UCSD-AML1 (cell line): ENCODE results near the gene RNU6-8.

Source experiments
- DNase-seq: peaks from one replicate; lab custom pipeline; 2025; ENCODE audit not compliant: unreplicated experiment; lab: John Stamatoyannopoulos, UW

Gene RNU6-8

GRCh38 chr14:32205554-32205953, 2.5 kb upstream of the RNU6-8 start:
- DNase-seq = no peak

GRCh38 chr14:32203928-32204357, 874 bp upstream of the RNU6-8 start:
- peak; percentile 9 for DNase-seq

GRCh38 chr14:32202491-32202997, 525 bp downstream of the RNU6-8 start:
- no peak for DNase-seq

- DNase-seq = peak; percentile 25
Measured at GRCh38 chr14:32201816-32202490, 1.1 kb downstream of the RNU6-8 start, which contains the start of gene RNU6-7. RNU6-7 (plus strand) TSS chr14:32202045.

DNA sequence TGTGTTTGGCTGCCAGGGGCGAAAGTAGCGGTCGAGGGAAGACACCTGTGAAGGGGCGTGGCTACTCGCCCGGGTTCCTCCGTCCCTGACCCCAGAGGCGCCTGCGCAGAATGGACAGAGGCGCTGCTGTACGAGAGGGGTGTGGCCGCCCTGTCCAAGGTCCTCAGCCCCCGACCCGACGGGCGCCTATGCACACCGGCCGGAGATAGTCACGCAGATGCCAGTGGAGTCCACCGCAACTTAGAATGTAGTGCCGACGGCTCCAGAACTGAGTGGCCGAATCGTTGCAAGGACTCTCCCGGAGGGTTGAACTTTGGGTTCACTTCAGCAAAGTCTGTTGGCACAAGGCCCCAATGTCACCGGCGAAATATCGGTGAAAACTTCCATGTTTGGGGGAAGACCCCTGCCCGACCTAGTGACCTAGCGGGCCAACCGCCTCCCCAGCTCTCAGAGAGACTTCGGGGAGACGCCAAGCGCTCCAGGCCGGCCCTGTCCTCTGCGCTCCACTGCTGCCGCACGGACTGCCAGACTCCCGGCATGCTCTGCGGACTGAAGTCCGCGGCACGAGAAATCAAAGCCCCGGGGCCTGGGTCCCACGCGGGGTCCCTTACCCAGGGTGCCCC, 1.8 kb downstream of the RNU6-8 start:
- DNase-seq = peak; percentile 61

DNA sequence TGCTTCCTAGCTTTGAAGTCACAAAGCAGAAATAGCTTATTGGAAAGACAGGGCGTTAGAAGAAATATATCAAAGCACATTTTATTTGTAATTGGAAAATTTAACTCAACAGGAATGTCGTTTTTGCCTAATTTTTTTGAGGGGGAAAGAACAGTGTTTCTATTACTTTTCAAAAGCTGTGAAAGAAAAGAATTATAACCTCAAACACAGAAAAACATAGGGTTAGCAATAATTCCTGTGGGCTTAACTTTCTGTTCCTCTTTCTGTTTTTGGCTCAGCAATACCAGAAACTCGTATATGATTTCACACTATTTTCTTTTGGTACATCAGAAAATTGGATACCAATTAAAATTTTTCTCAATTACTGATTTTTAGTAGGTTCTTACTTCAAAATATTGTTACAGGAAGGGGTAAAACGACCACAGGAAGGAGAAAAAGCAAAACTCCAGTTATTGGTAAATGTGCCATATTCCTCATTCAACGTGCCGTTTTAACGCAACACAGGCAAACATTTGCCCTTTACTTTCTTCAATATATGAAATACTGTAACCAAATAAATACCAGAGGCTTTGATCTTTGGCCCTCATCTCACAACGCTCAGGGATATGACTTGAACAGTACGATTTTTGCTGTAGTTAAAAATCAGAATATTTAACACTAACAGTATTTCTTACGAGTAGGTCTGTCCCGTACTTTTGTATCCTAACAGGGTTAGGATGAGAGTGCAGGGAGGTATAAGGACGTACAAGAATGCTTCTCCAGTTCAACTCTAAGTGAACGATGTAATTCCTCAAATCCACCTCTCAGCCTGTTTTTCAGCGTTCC, 2.5 kb downstream of the RNU6-8 start:
- no peak for DNase-seq

DNA sequence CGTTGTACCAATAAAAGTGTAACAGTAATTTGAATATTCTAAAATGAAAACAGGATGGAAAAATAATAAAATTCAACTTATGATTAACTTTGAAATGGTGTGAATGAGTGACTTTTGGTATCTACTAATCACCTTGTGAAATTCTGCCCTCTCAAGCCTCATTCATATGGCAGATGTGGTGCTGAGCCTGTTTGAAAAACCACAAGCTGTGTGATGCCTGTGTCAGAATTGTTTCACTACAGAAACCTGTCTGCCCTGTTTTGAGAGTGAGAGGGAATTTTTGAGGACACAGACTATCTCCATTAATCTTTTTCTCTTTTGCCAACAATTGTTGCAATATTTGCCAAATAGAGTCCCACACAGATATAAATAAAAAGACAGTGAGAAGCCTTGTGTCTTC, 5.2 kb downstream of the RNU6-8 start:
- DNase-seq = no peak

GRCh38 chr14:32195636-32196035, 7.4 kb downstream of the RNU6-8 start:
- DNase-seq = no peak

DNA sequence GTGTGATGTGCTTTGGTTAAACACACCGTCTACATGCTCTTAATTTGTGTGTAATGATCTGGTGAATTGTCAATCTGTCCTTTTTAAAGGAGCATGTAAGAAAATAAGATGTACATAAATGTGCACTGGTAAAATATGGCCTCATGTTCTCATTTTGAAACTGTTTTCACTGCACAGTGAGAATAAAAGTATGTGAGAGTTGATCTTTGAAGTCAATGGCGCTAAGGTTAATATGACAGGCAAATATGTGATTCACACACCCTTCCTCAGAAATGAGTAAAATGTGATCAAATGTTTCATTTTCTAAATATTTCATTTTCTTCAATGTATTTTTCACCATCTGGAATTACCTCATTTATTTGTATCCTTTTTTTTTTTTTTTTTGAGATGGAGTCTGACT, 9.5 kb downstream of the RNU6-8 start:
- no peak for DNase-seq

- no peak for DNase-seq
Measured at GRCh38 chr14:32192712-32193373, 10.2 kb downstream of the RNU6-8 start.

DNA sequence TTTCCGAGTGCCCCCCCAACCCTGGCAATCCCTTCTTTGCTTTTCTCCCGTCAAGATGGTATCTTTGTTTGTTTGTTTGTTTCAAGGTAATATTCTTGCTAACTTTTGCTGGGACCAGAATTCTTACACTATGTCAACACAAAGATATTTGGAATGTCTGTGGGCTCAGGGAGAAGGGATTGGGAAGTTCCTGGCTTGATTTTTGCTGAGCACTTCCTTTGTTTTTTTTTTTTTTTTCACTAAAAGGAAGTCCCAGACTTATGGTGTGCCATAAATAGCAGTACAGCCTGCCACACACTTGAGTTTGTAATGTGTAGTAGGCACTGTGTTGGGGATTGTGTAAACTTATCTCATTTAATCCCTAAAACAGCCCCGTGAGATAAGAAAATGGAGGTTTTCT, 12.4 kb downstream of the RNU6-8 start:
- no peak for DNase-seq

- no peak for DNase-seq
Measured at GRCh38 chr14:32189811-32190210, 13.3 kb downstream of the RNU6-8 start.

GRCh38 chr14:32186248-32186647, 16.8 kb downstream of the RNU6-8 start:
- no peak for DNase-seq

- no peak for DNase-seq
Measured at GRCh38 chr14:32185097-32185496, 18.0 kb downstream of the RNU6-8 start.

- DNase-seq = no peak
Measured at GRCh38 chr14:32183151-32184058, 19.7 kb downstream of the RNU6-8 start.

GRCh38 chr14:32171469-32171868, 31.6 kb downstream of the RNU6-8 start:
- no peak for DNase-seq

GRCh38 chr14:32169191-32169590, 33.9 kb downstream of the RNU6-8 start:
- no peak for DNase-seq

- no peak for DNase-seq
Measured at GRCh38 chr14:32167907-32168306, 35.2 kb downstream of the RNU6-8 start.

GRCh38 chr14:32166924-32167323, 36.1 kb downstream of the RNU6-8 start:
- DNase-seq = no peak

DNA sequence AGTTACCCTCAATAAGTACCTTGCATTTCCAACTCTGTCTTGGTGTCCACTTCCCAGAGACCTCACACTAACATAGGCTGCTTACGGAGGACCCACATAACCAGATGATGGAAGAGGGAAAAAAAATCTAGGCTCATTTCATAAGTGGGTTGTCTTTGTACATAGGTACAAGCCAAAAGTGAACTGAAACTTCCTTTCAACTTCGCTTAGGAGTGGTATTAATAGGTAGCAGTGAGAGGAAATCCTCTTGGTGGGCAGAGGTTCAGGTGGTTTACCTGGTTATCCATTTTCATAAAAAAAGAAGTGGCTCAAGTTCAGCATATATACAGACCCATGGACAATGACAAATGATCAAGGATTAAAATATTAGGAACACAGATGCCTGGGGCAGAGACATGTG, 37.0 kb downstream of the RNU6-8 start:
- no peak for DNase-seq
